Stomach (tissue), 9 donors: ENCODE data around the gene SERPINA10. TPM values are rescaled to one million over a fixed set of nuclear protein-coding genes. Genes with fewer than 3 reads are reported as not detected.

Experiments
- DNase-seq, 2 donors: peaks; one replicate each; pipeline versions ENCODE4 v3.0.0 to v3.0.0-alpha.2; 2013 to 2019
- H3K27ac ChIP-seq, 5 donors: fragments of 200-600 bp in 4 of 5; sonication (generic) in 4 of 5; one replicate each; pipeline ENCODE4 v1.5.1; 2013 to 2019; ENCODE audit warnings: mild to moderate bottlenecking in 1 of 5, moderate library complexity in 1 of 5
- H3K27me3 ChIP-seq, 3 donors: fragments of 200-600 bp; sonication (generic); one replicate each; pipeline ENCODE4 v1.5.1; 2017 to 2019; ENCODE audit warnings: mixed run types in 1 of 3
- H3K36me3 ChIP-seq, 4 donors: fragments of 200-600 bp; sonication (generic); 1 replicate in 3 of 4; 2 replicates in 1 of 4; pipeline ENCODE4 v1.5.1; 2016 to 2019
- H3K4me1 ChIP-seq, 4 donors: fragments of 200-600 bp; sonication (generic); one replicate each; pipeline ENCODE4 v1.5.1; 2016 to 2019
- H3K4me3 ChIP-seq, 4 donors: fragments of 200-600 bp; sonication (generic) in 3 of 4; one replicate each; pipeline ENCODE4 v1.5.1; 2016 to 2019; ENCODE audit warnings: mild to moderate bottlenecking in 1 of 4
- H3K9me3 ChIP-seq, 4 donors: fragments of 200-600 bp; sonication (generic); one replicate each; pipeline ENCODE4 v1.5.1; 2016 to 2019
- CTCF ChIP-seq, 7 experiments: fragments of 450-650 bp in 4 of 7; fragments of 200-600 bp in 3 of 7; sonication (generic) in 3 of 7; IDR thresholded peaks; one replicate each; pipeline ENCODE4 v1.5.1; 2016 to 2019; ENCODE audit warnings: antibody characterized with exemption in 7 of 7, control low read depth in 2 of 7, mild to moderate bottlenecking in 1 of 7
- EP300 ChIP-seq: sonication (generic); formaldehyde crosslinking; IDR thresholded peaks from one replicate; pipeline ENCODE4 v1.6.1; 2017; ENCODE audit warnings: antibody characterized with exemption
- POLR2A ChIP-seq, 4 donors: fragments of 450-650 bp; IDR thresholded peaks; one replicate each; pipeline ENCODE4 v1.6.1; 2016; ENCODE audit warnings: antibody characterized with exemption in 4 of 4, control low read depth in 2 of 4, mild to moderate bottlenecking in 1 of 4, moderate library complexity in 1 of 4
- POLR2AphosphoS5 ChIP-seq, 3 donors: sonication (generic); formaldehyde crosslinking; IDR thresholded peaks; one replicate each; pipeline ENCODE4 v1.6.1; 2016; ENCODE audit warnings: antibody characterized with exemption in 3 of 3
- WGBS, 5 donors: extraction: QIAGEN DNeasy Blood & Tissue Kit in 3 of 5; methylation state at CpG; one replicate each; pipeline versions ENCODE4 v1.1.5 to v1.1.7; 2013 to 2018; 5-methylcytosine and 5-hydroxymethylcytosine counted together
- intact Hi-C: fragments of 100-400 bp; cut with DNase I; formaldehyde crosslinking; loops from one replicate; pipeline ENCODE4 v1.15.1; 2023; ENCODE audit warnings: low total_unique reads
- polyA plus RNA-seq, 3 donors: library from polyadenylated mRNA; stranded (reverse); fragments of 200-250 nt; gene quantifications; one replicate each; pipeline ENCODE4 v1.2.3, GENCODE V29; 2013
- total RNA-seq, 5 donors: library from RNA; depleted of rRNA; stranded (reverse); fragments of >200 nt; gene quantifications; one replicate each; pipeline versions ENCODE4 v1.1.0 to v1.2.3, GENCODE V29; 2014 to 2016
- donor health status: healthy with polysubstance abuse.
- donor health status: Bipolar disorder and iron deficiency.
- donor health status: healthy.

The SERPINA10 gene
- total and polyA plus RNA-seq, 8 donors: 0.10 to 0.37 TPM; not detected in 6

GRCh38 chr14:94306047-94306978, 13.2 kb upstream of the SERPINA10 start:
- Histone ChIP-seq H3K4me1 (no peaks in the 10 kb centered on the region), H3K27me3 (peaks cover 0 to 6% (median 0%) of the 10 kb centered on the region in 3 donors), H3K4me3 (no peak overlapping the region), H3K9me3 (peaks cover 0 to 16% (median 13%) of the 10 kb centered on the region in 4 donors), H3K27ac (no peak overlapping the region), H3K36me3 (no peaks in the 10 kb centered on the region)
- DNase-seq: no peak
- no peak for TF ChIP-seq POLR2AphosphoS5 (IDR thresholded peaks at IDR 0.05)
- no peak for TF ChIP-seq CTCF (IDR thresholded peaks at IDR 0.05)
- TF ChIP-seq POLR2A (IDR thresholded peaks at IDR 0.05): no peak
- TF ChIP-seq EP300: no peak
- intact Hi-C loops: no loop called here
- 70 to 76% (median 71%) methylated on average over 12 of the region's 12 CpGs for WGBS, 5 donors

- WGBS, 5 donors: 63 to 77% (median 74%) methylated on average over 2 of the region's 2 CpGs
- TF ChIP-seq POLR2AphosphoS5 (IDR thresholded peaks at IDR 0.05) (no peak), CTCF (IDR thresholded peaks at IDR 0.05) (no peak)
Observed at GRCh38 chr14:94305620-94306019, 12.6 kb upstream of the SERPINA10 start.

GRCh38 chr14:94304243-94304642, 11.2 kb upstream of the SERPINA10 start:
- H3K36me3 ChIP-seq: no peaks in the 10 kb centered on the region
- H3K4me1 ChIP-seq: no peaks in the 10 kb centered on the region
- H3K27ac ChIP-seq: no peak overlapping the region
- peaks cover 0 to 16% (median 13%) of the 10 kb centered on the region in 4 donors for H3K9me3 ChIP-seq
- H3K27me3 ChIP-seq: peaks cover 0 to 6% (median 0%) of the 10 kb centered on the region in 3 donors
- intact Hi-C loops: no loop called here
- DNase-seq: no peak
- WGBS, 5 donors: 83 to 91% (median 88%) methylated on average over 6 of the region's 6 CpGs
- TF ChIP-seq POLR2AphosphoS5 (IDR thresholded peaks at IDR 0.05) (no peak), CTCF (IDR thresholded peaks at IDR 0.05) (no peak), EP300 (no peak), POLR2A (IDR thresholded peaks at IDR 0.05) (no peak)
- no peak overlapping the region for H3K4me3 ChIP-seq

More at GRCh38 chr14:94305620-94306019, 12.6 kb upstream of the SERPINA10 start:
- no peak overlapping the region for H3K27ac ChIP-seq
- H3K4me3 ChIP-seq: no peak overlapping the region
- DNase-seq: no peak
- no peaks in the 10 kb centered on the region for H3K4me1 ChIP-seq
- intact Hi-C loops: no loop called here
- H3K9me3 ChIP-seq: peaks cover 0 to 16% (median 13%) of the 10 kb centered on the region in 4 donors
- H3K27me3 ChIP-seq: peaks cover 0 to 6% (median 0%) of the 10 kb centered on the region in 3 donors
- no peaks in the 10 kb centered on the region for H3K36me3 ChIP-seq

DNA sequence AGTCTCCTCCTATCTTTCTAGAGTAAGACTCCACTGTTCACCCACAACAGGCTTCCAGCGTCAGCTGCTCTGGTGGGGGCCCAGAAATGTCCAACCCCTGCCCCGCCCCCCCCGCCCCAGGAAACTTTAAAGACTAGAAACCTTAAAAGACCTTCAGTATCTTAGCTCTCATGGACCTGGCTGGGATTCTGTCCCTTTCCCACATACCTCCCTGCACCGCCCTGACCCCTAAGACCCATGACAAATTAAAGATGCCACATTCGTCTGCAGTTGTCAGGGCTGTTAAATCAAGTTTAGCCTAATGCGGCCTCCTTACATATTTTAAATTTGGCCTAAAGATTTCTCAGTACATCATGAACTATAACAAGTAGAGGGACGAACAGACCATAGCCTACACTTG, 10.0 kb upstream of the SERPINA10 start:
- intact Hi-C loops: no loop called here
- no peak overlapping the region for H3K4me3 ChIP-seq
- H3K9me3 ChIP-seq: peaks cover 0 to 11% (median 9%) of the 10 kb centered on the region in 4 donors
- H3K36me3 ChIP-seq: no peaks in the 10 kb centered on the region
- TF ChIP-seq EP300 (no peak), POLR2A (IDR thresholded peaks at IDR 0.05) (no peak), POLR2AphosphoS5 (IDR thresholded peaks at IDR 0.05) (no peak)
- H3K27ac ChIP-seq: no peak overlapping the region
- H3K4me1 ChIP-seq: no peaks in the 10 kb centered on the region
- WGBS, 5 donors: 76 to 86% (median 82%) methylated on average over 7 of the region's 7 CpGs
- DNase-seq: no peak
- peaks cover 0 to 6% (median 0%) of the 10 kb centered on the region in 3 donors for H3K27me3 ChIP-seq
